Nephron progenitor cell (in vitro differentiated cells): ENCODE measurements around the gene S100A14.
A peak's percentile ranks its signal among the peaks of the same experiment; 100 is the strongest.

Experiments used
- DNase-seq: peaks from one replicate; pipeline ENCODE4 v3.0.0; 2021
- H3K27ac Mint-ChIP-seq: 2 replicates; pipeline ENCODE4 v1.8.0; 2021; ENCODE audit warnings: mild to moderate bottlenecking, moderate library complexity, mixed read lengths
- H3K27me3 Mint-ChIP-seq: 2 replicates; pipeline ENCODE4 v1.8.0; 2021; ENCODE audit warnings: mild to moderate bottlenecking, low read depth, mixed read lengths; ENCODE audit not compliant: poor library complexity
- H3K36me3 Mint-ChIP-seq: 2 replicates; pipeline ENCODE4 v1.8.0; 2021; ENCODE audit warnings: low read depth, mixed read lengths
- H3K4me1 Mint-ChIP-seq: 2 replicates; pipeline ENCODE4 v1.8.0; 2021; ENCODE audit warnings: mixed read lengths
- H3K4me3 Mint-ChIP-seq: 2 replicates; pipeline ENCODE4 v1.8.0; 2021; ENCODE audit warnings: mild to moderate bottlenecking, moderate library complexity, mixed read lengths
- H3K9me3 Mint-ChIP-seq: 2 replicates; pipeline ENCODE4 v1.8.0; 2021; ENCODE audit warnings: mild to moderate bottlenecking, moderate library complexity, mixed read lengths
- CTCF ChIP-seq: fragments of 200-600 bp; sonication (generic); IDR thresholded peaks from 2 replicates; pipeline ENCODE4 v1.5.0; 2021; ENCODE audit warnings: antibody characterized with exemption

S100A14 gene

GRCh38 chr1:153613406-153613805 lies 2.7 kb downstream of the S100A14 start:
- peaks cover 7% of the 10 kb centered on the region for H3K27me3 Mint-ChIP-seq
- no peak overlapping the region for H3K27ac Mint-ChIP-seq
- H3K4me1 Mint-ChIP-seq = peaks cover 56% of the 10 kb centered on the region
- H3K36me3 Mint-ChIP-seq = peaks cover under 1% of the 10 kb centered on the region
- TF ChIP-seq CTCF = no peak
- no peak for DNase-seq
- no peaks in the 10 kb centered on the region for H3K9me3 Mint-ChIP-seq
- no peak overlapping the region for H3K4me3 Mint-ChIP-seq

- Mint-ChIP-seq H3K27ac (no peak within 1 kb of the TSS), H3K9me3 (no peaks in the 10 kb centered on the region), H3K4me1 (peaks cover 62% of the 10 kb centered on the region), H3K4me3 (peak within 1 kb of the TSS; percentile 75), H3K36me3 (no peaks in the 10 kb centered on the region), H3K27me3 (peaks cover 7% of the 10 kb centered on the region)
- DNase-seq = peak; percentile 35
- TF ChIP-seq CTCF = no peak
Observed at GRCh38 chr1:153612755-153613331, 3.3 kb downstream of the S100A14 start, which contains the start of gene S100A16. TSS of gene S100A16 (minus strand) at chr1:153613137. CDS start at chr1:153608151, 4,986 bp downstream.

GRCh38 chr1:153612111-153612754 lies 3.9 kb downstream of the S100A14 start:
- Mint-ChIP-seq H3K27ac (no peak overlapping the region), H3K9me3 (no peaks in the 10 kb centered on the region), H3K36me3 (no peaks in the 10 kb centered on the region), H3K4me3 (peak overlapping the region; percentile 75), H3K4me1 (peaks cover 65% of the 10 kb centered on the region), H3K27me3 (peaks cover 7% of the 10 kb centered on the region)
- no peak for TF ChIP-seq CTCF
- no peak for DNase-seq

- no peak for TF ChIP-seq CTCF
- DNase-seq = no peak
- Mint-ChIP-seq H3K4me3 (no peak overlapping the region), H3K36me3 (no peaks in the 10 kb centered on the region), H3K4me1 (peaks cover 68% of the 10 kb centered on the region), H3K27ac (no peak overlapping the region), H3K9me3 (no peaks in the 10 kb centered on the region), H3K27me3 (peaks cover 4% of the 10 kb centered on the region)
Observed at GRCh38 chr1:153611356-153611755, 4.8 kb downstream of the S100A14 start.

- no peaks in the 10 kb centered on the region for H3K36me3 Mint-ChIP-seq
- H3K27ac Mint-ChIP-seq = no peak overlapping the region
- peaks cover 69% of the 10 kb centered on the region for H3K4me1 Mint-ChIP-seq
- peaks cover 5% of the 10 kb centered on the region for H3K27me3 Mint-ChIP-seq
- no peaks in the 10 kb centered on the region for H3K9me3 Mint-ChIP-seq
- no peak for TF ChIP-seq CTCF
- no peak overlapping the region for H3K4me3 Mint-ChIP-seq
- no peak for DNase-seq
Observed at GRCh38 chr1:153610811-153611301, 5.3 kb downstream of the S100A14 start.

GRCh38 chr1:153610334-153610733 lies 5.8 kb downstream of the S100A14 start:
- H3K9me3 Mint-ChIP-seq = no peaks in the 10 kb centered on the region
- no peak overlapping the region for H3K4me3 Mint-ChIP-seq
- DNase-seq = no peak
- peaks cover 69% of the 10 kb centered on the region for H3K4me1 Mint-ChIP-seq
- H3K27ac Mint-ChIP-seq = no peak overlapping the region
- H3K27me3 Mint-ChIP-seq = peaks cover 3% of the 10 kb centered on the region
- no peaks in the 10 kb centered on the region for H3K36me3 Mint-ChIP-seq
- TF ChIP-seq CTCF = no peak
